WTC11 (cell line): ENCODE measurements around the gene PSTK. TPM values are rescaled to one million over a fixed set of nuclear protein-coding genes. Genes with fewer than 3 reads are reported as not detected.

Experiments
- ATAC-seq: fragments of 200-7000 bp; cut with Tn5 transposase; 2 replicates; pipeline ENCODE4 v1.10.0; 2021; ENCODE audit warnings: mild to moderate bottlenecking, moderate library complexity
- CTCF ChIA-PET: fragments of 300-600 bp; sonication (Branson Sonifier 250); formaldehyde crosslinking; loops from one replicate; lab custom pipeline; 2021; ENCODE audit warnings: antibody characterized with exemption; lab: Charles Lee
- POLR2A ChIA-PET: fragments of 350-600 bp; sonication (Branson Sonifier 250); formaldehyde crosslinking; loops from one replicate; lab custom pipeline; 2021; ENCODE audit warnings: antibody characterized with exemption; lab: Charles Lee
- DNase-seq: peaks from one replicate; pipeline ENCODE4 v3.0.0; 2021; ENCODE audit warnings: low spot score
- H3K27ac Mint-ChIP-seq: 2 replicates; pipeline ENCODE4 v1.8.0; 2021; ENCODE audit warnings: mixed read lengths
- H3K27me3 Mint-ChIP-seq: 2 replicates; pipeline ENCODE4 v1.8.0; 2021; ENCODE audit warnings: low read depth, mild to moderate bottlenecking, moderate library complexity, mixed read lengths
- H3K36me3 Mint-ChIP-seq: 2 replicates; pipeline ENCODE4 v1.8.0; 2021; ENCODE audit warnings: mixed read lengths
- H3K4me1 Mint-ChIP-seq: 2 replicates; pipeline ENCODE4 v1.8.0; 2022; ENCODE audit warnings: mixed read lengths
- H3K4me3 Mint-ChIP-seq: 2 replicates; pipeline ENCODE4 v1.8.0; 2021; ENCODE audit warnings: mild to moderate bottlenecking, moderate library complexity, mixed read lengths
- H3K9me3 Mint-ChIP-seq: 2 replicates; pipeline ENCODE4 v1.8.0; 2021; ENCODE audit warnings: mixed read lengths
- ELF4 ChIP-seq: sonication (generic); formaldehyde crosslinking; IDR thresholded peaks from 2 replicates; pipeline ENCODE4 v1.8.1; 2022; ENCODE audit warnings: low read depth, mild to moderate bottlenecking, moderate library complexity, missing genetic modification reagents
- EMX1 ChIP-seq: fragments of 250-450 bp; sonication (Bioruptor Pico); IDR thresholded peaks from 2 replicates; pipeline ENCODE4 v1.8.0; 2021; ENCODE audit warnings: mild to moderate bottlenecking
- FOXK1 ChIP-seq: sonication (generic); formaldehyde crosslinking; IDR thresholded peaks from 2 replicates; pipeline ENCODE4 v1.8.0; 2022; ENCODE audit warnings: mild to moderate bottlenecking, moderate library complexity, missing genetic modification reagents
- GRHL2 ChIP-seq: fragments of 250-450 bp; sonication (Bioruptor Pico); IDR thresholded peaks from 2 replicates; pipeline ENCODE4 v1.8.0; 2022; ENCODE audit warnings: mild to moderate bottlenecking, moderate library complexity; ENCODE audit not compliant: insufficient replicate concordance, severe bottlenecking
- HMGA2 ChIP-seq: fragments of 250-450 bp; sonication (Bioruptor Pico); IDR thresholded peaks from 2 replicates; pipeline ENCODE4 v1.4.0; 2021; ENCODE audit warnings: mild to moderate bottlenecking, moderate library complexity
- NFATC4 ChIP-seq: fragments of 250-450 bp; sonication (Bioruptor Pico); IDR thresholded peaks from 2 replicates; pipeline ENCODE4 v1.9.0; 2021; ENCODE audit warnings: mild to moderate bottlenecking
- NR1H2 ChIP-seq: sonication (generic); formaldehyde crosslinking; IDR thresholded peaks from 2 replicates; pipeline ENCODE4 v1.9.0; 2021; ENCODE audit warnings: mild to moderate bottlenecking, moderate library complexity, missing genetic modification reagents
- NR2C2 ChIP-seq: sonication (generic); formaldehyde crosslinking; IDR thresholded peaks from 2 replicates; pipeline ENCODE4 v1.8.0; 2022; ENCODE audit warnings: mild to moderate bottlenecking, missing genetic modification reagents
- RELA ChIP-seq: sonication (generic); formaldehyde crosslinking; IDR thresholded peaks from 2 replicates; pipeline ENCODE4 v1.8.1; 2022; ENCODE audit warnings: missing genetic modification reagents, mild to moderate bottlenecking, borderline replicate concordance
- SOX15 ChIP-seq: fragments of 250-450 bp; sonication (Bioruptor Pico); IDR thresholded peaks from 2 replicates; pipeline ENCODE4 v1.9.0; 2021; ENCODE audit warnings: mild to moderate bottlenecking
- TCF7 ChIP-seq: sonication (generic); formaldehyde crosslinking; IDR thresholded peaks from 2 replicates; pipeline ENCODE4 v1.8.0; 2022; ENCODE audit warnings: mild to moderate bottlenecking, low read depth, missing genetic modification reagents, moderate library complexity
- ZBTB21 ChIP-seq: sonication (generic); formaldehyde crosslinking; IDR thresholded peaks from 2 replicates; pipeline ENCODE4 v1.8.1; 2023; ENCODE audit warnings: mild to moderate bottlenecking, missing genetic modification reagents, borderline replicate concordance
- ZNF232 ChIP-seq: sonication (generic); formaldehyde crosslinking; IDR thresholded peaks from 2 replicates; pipeline ENCODE4 v1.8.0; 2022; ENCODE audit warnings: mild to moderate bottlenecking, missing genetic modification reagents
- ZNF423 ChIP-seq: fragments of 250-450 bp; sonication (Bioruptor Pico); IDR thresholded peaks from 2 replicates; pipeline ENCODE4 v2.1.2; 2022; ENCODE audit warnings: mild to moderate bottlenecking, moderate library complexity
- total RNA-seq: library from RNA; stranded (reverse); gene quantifications from 3 replicates; pipeline ENCODE4 v1.2.3, GENCODE V29; 2021
- TF ChIP-seq, protein P1 (sequence below): sonication (generic); formaldehyde crosslinking; IDR thresholded peaks from 2 replicates; pipeline ENCODE4 v1.8.1; 2022; ENCODE audit warnings: low read depth, missing genetic modification reagents, borderline replicate concordance
- TF ChIP-seq, protein P2 (sequence below): fragments of 250-450 bp; sonication (Bioruptor Pico); conservative IDR thresholded peaks from 2 replicates; pipeline ENCODE4 v1.9.0; 2021; ENCODE audit warnings: mild to moderate bottlenecking
- TF ChIP-seq, protein P3 (sequence below): sonication (generic); formaldehyde crosslinking; IDR thresholded peaks from 2 replicates; pipeline ENCODE4 v1.8.1; 2023; ENCODE audit warnings: mild to moderate bottlenecking, missing genetic modification reagents
- TF ChIP-seq, protein P4 (sequence below): sonication (generic); formaldehyde crosslinking; IDR thresholded peaks from 2 replicates; pipeline ENCODE4 v1.8.1; 2023; ENCODE audit warnings: mild to moderate bottlenecking, moderate library complexity, missing genetic modification reagents
- TF ChIP-seq, protein P5 (sequence below): sonication (generic); formaldehyde crosslinking; IDR thresholded peaks from 2 replicates; pipeline ENCODE4 v1.8.0; 2022; ENCODE audit warnings: mild to moderate bottlenecking, missing genetic modification reagents
- TF ChIP-seq, protein P6 (sequence below): sonication (generic); formaldehyde crosslinking; IDR thresholded peaks from 2 replicates; pipeline ENCODE4 v1.8.0; 2022; ENCODE audit warnings: mild to moderate bottlenecking, missing genetic modification reagents

Gene PSTK
- total RNA-seq, 1 experiment from 2014 or later, result 4.0 TPM

DNA sequence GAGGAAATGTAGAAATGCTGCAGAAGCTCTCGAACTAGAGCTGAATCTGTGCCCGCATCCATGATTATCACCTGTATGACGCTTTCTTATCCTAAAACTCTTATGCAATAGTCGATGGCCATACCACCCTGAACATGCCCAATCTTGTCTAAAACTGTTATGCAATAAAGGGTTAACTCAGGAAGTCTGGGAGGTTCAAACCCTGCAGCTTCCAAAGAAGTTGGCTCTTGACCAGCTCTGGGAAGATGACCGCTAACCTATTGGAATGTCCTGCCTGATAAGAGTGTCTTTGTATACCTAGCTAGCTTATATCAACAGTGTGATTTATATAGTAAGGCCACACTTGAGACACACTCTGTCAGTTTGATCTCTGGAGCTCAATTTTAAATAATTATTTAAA lies 22.7 kb upstream of the PSTK start:
- no peak overlapping the region for H3K4me3 Mint-ChIP-seq
- peaks cover 11% of the 10 kb centered on the region for H3K4me1 Mint-ChIP-seq
- H3K27me3 Mint-ChIP-seq, result peaks cover 59% of the 10 kb centered on the region
- no peak for ATAC-seq
- H3K9me3 Mint-ChIP-seq, result peaks cover 17% of the 10 kb centered on the region
- no peak overlapping the region for H3K27ac Mint-ChIP-seq
- no peak for DNase-seq
- CTCF ChIA-PET, result interaction anchor here (1.3 kb wide), 1 partner anchor 22 kb away, joined by 3 read pairs; the partner anchor contains the start of gene PSTK
- TF ChIP-seq, protein P1, sequence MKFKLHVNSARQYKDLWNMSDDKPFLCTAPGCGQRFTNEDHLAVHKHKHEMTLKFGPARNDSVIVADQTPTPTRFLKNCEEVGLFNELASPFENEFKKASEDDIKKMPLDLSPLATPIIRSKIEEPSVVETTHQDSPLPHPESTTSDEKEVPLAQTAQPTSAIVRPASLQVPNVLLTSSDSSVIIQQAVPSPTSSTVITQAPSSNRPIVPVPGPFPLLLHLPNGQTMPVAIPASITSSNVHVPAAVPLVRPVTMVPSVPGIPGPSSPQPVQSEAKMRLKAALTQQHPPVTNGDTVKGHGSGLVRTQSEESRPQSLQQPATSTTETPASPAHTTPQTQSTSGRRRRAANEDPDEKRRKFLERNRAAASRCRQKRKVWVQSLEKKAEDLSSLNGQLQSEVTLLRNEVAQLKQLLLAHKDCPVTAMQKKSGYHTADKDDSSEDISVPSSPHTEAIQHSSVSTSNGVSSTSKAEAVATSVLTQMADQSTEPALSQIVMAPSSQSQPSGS, result no peak
- TF ChIP-seq ZNF232 (CRISPR knock-in tag) (no peak), ZNF423 (CRISPR knock-in tag) (no peak), TCF7 (CRISPR knock-in tag) (no peak), ELF4 (CRISPR knock-in tag) (no peak), GRHL2 (no peak), RELA (CRISPR knock-in tag) (no peak), SOX15 (CRISPR knock-in tag) (no peak), EMX1 (CRISPR knock-in tag) (no peak), NFATC4 (no peak), FOXK1 (CRISPR knock-in tag) (no peak), HMGA2 (CRISPR knock-in tag) (no peak), NR1H2 (CRISPR knock-in tag) (no peak)
- TF ChIP-seq, protein P2, sequence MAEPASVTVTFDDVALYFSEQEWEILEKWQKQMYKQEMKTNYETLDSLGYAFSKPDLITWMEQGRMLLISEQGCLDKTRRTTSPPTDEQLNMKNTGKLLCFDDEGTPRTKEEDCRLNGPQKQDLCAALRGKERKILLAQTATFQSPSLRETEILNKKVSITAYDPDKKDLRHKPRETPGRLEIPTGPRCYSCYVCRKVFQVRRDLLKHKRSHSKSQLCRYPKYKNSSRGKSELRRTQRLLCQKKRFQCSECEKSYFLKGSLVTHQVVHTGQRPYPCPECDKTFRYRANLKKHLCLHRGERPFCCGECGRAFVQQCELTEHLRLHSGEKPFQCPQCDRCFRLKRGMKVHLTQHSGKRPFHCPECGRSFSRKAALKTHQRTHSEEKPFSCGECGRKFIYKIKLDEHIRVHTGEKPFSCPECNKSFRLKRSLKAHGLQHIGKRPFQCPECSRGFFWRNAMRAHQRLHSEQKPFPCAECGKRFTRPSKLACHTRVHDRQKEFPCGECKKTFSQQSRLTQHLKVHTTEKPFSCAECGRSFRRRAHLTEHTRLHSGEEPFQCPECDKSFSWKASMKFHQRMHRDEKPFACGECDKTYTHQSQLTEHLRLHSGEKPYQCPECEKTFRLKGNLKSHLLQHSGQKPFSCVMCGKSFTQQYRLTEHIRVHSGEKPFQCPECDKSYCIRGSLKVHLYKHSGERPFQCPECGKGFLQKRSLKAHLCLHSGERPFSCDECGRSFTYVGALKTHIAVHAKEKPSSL, result no peak
- TF ChIP-seq, protein P3, sequence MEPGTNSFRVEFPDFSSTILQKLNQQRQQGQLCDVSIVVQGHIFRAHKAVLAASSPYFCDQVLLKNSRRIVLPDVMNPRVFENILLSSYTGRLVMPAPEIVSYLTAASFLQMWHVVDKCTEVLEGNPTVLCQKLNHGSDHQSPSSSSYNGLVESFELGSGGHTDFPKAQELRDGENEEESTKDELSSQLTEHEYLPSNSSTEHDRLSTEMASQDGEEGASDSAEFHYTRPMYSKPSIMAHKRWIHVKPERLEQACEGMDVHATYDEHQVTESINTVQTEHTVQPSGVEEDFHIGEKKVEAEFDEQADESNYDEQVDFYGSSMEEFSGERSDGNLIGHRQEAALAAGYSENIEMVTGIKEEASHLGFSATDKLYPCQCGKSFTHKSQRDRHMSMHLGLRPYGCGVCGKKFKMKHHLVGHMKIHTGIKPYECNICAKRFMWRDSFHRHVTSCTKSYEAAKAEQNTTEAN, result no peak
- TF ChIP-seq, protein P4, sequence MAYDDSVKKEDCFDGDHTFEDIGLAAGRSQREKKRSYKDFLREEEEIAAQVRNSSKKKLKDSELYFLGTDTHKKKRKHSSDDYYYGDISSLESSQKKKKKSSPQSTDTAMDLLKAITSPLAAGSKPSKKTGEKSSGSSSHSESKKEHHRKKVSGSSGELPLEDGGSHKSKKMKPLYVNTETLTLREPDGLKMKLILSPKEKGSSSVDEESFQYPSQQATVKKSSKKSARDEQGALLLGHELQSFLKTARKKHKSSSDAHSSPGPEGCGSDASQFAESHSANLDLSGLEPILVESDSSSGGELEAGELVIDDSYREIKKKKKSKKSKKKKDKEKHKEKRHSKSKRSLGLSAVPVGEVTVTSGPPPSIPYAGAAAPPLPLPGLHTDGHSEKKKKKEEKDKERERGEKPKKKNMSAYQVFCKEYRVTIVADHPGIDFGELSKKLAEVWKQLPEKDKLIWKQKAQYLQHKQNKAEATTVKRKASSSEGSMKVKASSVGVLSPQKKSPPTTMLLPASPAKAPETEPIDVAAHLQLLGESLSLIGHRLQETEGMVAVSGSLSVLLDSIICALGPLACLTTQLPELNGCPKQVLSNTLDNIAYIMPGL (CRISPR knock-in tag), result no peak
- TF ChIP-seq, protein P5, sequence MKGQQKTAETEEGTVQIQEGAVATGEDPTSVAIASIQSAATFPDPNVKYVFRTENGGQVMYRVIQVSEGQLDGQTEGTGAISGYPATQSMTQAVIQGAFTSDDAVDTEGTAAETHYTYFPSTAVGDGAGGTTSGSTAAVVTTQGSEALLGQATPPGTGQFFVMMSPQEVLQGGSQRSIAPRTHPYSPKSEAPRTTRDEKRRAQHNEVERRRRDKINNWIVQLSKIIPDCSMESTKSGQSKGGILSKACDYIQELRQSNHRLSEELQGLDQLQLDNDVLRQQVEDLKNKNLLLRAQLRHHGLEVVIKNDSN (CRISPR knock-in tag), result no peak
- TF ChIP-seq, protein P6, sequence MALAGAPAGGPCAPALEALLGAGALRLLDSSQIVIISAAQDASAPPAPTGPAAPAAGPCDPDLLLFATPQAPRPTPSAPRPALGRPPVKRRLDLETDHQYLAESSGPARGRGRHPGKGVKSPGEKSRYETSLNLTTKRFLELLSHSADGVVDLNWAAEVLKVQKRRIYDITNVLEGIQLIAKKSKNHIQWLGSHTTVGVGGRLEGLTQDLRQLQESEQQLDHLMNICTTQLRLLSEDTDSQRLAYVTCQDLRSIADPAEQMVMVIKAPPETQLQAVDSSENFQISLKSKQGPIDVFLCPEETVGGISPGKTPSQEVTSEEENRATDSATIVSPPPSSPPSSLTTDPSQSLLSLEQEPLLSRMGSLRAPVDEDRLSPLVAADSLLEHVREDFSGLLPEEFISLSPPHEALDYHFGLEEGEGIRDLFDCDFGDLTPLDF (CRISPR knock-in tag), result no peak
- H3K36me3 Mint-ChIP-seq, result peaks cover 9% of the 10 kb centered on the region; the same call in 1 of the 2 replicates
- POLR2A ChIA-PET, result no interaction called here

DNA sequence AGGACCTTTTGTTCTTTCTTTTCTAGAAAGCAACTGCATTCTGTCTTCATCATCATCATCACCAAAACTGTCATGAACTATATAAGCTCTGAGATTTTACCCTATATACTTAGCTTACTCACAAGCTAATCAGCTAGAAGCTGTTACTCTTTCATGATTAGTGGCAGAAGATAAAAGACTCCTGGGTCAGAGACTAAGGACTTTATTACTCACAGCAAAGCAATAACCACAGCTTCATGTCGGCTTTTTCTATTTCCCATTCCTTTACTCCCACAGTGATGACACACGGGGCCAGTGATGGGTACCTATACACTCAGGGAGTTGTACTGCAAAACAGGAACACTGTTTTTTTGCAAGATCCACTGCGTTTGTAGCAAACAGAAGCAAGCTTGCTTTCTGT lies 17.8 kb upstream of the PSTK start:
- ChIA-PET POLR2A (no interaction called here), CTCF (interaction anchor here (0.6 kb wide), 1 partner anchor 270 kb away, joined by 4 read pairs; no protein-coding TSS in a partner anchor)
- Mint-ChIP-seq H3K27ac (no peak overlapping the region), H3K9me3 (peaks cover 45% of the 10 kb centered on the region), H3K4me1 (no peaks in the 10 kb centered on the region), H3K36me3 (peaks cover 28% of the 10 kb centered on the region), H3K4me3 (no peak overlapping the region), H3K27me3 (peaks cover 65% of the 10 kb centered on the region)
- no peak for DNase-seq
- ATAC-seq, result no peak
- no peak for TF ChIP-seq ZBTB21 (CRISPR knock-in tag)
- TF ChIP-seq NR2C2 (CRISPR knock-in tag), result no peak
